Peyer's patch (tissue), 4 donors: ENCODE results near the gene MOCS2. TPM values are rescaled to one million over a fixed set of nuclear protein-coding genes. Genes with fewer than 3 reads are reported as not detected.

ENCODE experiments used
- DNase-seq, 3 donors: peaks; one replicate each; pipeline ENCODE4 v3.0.0-alpha.2; 2017 to 2019
- H3K27ac ChIP-seq, 4 donors: fragments of 200-600 bp; sonication (generic); one replicate each; pipeline ENCODE4 v1.5.1; 2016 to 2019
- H3K27me3 ChIP-seq, 2 donors: fragments of 200-600 bp; sonication (generic); one replicate each; pipeline ENCODE4 v1.5.1; 2019
- H3K36me3 ChIP-seq, 3 donors: fragments of 200-600 bp; sonication (generic); one replicate each; pipeline ENCODE4 v1.5.1; 2016 to 2019
- H3K4me1 ChIP-seq, 4 donors: fragments of 200-600 bp; sonication (generic); one replicate each; pipeline ENCODE4 v1.5.1; 2016 to 2019
- H3K4me3 ChIP-seq, 4 donors: fragments of 200-600 bp; sonication (generic); 1 replicate in 3 of 4; 2 replicates in 1 of 4; pipeline ENCODE4 v1.5.1; 2016 to 2019; ENCODE audit warnings: mild to moderate bottlenecking in 1 of 4
- H3K9me3 ChIP-seq, 4 donors: fragments of 200-600 bp; sonication (generic); one replicate each; pipeline ENCODE4 v1.5.1; 2016 to 2019; ENCODE audit warnings: mild to moderate bottlenecking in 1 of 4
- CTCF ChIP-seq, 6 experiments: fragments of 450-650 bp in 4 of 6; fragments of 200-600 bp in 2 of 6; sonication (generic) in 1 of 6; IDR thresholded peaks; one replicate each; pipeline ENCODE4 v1.5.1; 2017 to 2019; ENCODE audit warnings: antibody characterized with exemption in 6 of 6, mild to moderate bottlenecking in 3 of 6, moderate library complexity in 1 of 6
- POLR2A ChIP-seq, 2 donors: fragments of 450-650 bp; IDR thresholded peaks; one replicate each; pipeline ENCODE4 v1.5.1; 2017; ENCODE audit warnings: antibody characterized with exemption in 2 of 2, mild to moderate bottlenecking in 2 of 2, moderate library complexity in 2 of 2
- total RNA-seq, 4 donors: library from RNA; depleted of rRNA; stranded (reverse); fragments of >200 nt; gene quantifications; one replicate each; pipeline ENCODE4 v1.1.0, GENCODE V29; 2016

Gene MOCS2
- total RNA-seq, 4 donors from 2014 or later = 24.5 to 38.4 (median 31.3) TPM

- Histone ChIP-seq H3K36me3 (peaks cover 0 to 20% (median 0%) of the 10 kb centered on the region in 3 donors), H3K4me3 (no peak overlapping the region), H3K4me1 (no peaks in the 10 kb centered on the region), H3K9me3 (no peaks in the 10 kb centered on the region), H3K27ac (no peak overlapping the region), H3K27me3 (no peaks in the 10 kb centered on the region)
- no peak for TF ChIP-seq CTCF (IDR thresholded peaks at IDR 0.05)
- no peak for TF ChIP-seq POLR2A (IDR thresholded peaks at IDR 0.05)
- no peak for DNase-seq
Observed at GRCh38 chr5:53053364-53053763, 56.2 kb downstream of the MOCS2 start.

- no peak for DNase-seq
- peaks cover 0 to 16% (median 0%) of the 10 kb centered on the region in 3 donors for H3K36me3 ChIP-seq
- no peaks in the 10 kb centered on the region for H3K27me3 ChIP-seq
- no peaks in the 10 kb centered on the region for H3K4me1 ChIP-seq
- H3K27ac ChIP-seq = no peak overlapping the region
- no peak overlapping the region for H3K4me3 ChIP-seq
- no peak for TF ChIP-seq POLR2A (IDR thresholded peaks at IDR 0.05)
- TF ChIP-seq CTCF (IDR thresholded peaks at IDR 0.05) = no peak
- no peaks in the 10 kb centered on the region for H3K9me3 ChIP-seq
Observed at GRCh38 chr5:53052499-53052898, 57.1 kb downstream of the MOCS2 start.

- no peaks in the 10 kb centered on the region for H3K9me3 ChIP-seq
- H3K27me3 ChIP-seq = no peaks in the 10 kb centered on the region
- H3K36me3 ChIP-seq = peaks cover 0 to 13% (median 0%) of the 10 kb centered on the region in 3 donors
- H3K27ac ChIP-seq = no peak overlapping the region
- no peaks in the 10 kb centered on the region for H3K4me1 ChIP-seq
- no peak for DNase-seq
- H3K4me3 ChIP-seq = no peak overlapping the region
- TF ChIP-seq POLR2A (IDR thresholded peaks at IDR 0.05) (no peak), CTCF (IDR thresholded peaks at IDR 0.05) (no peak)
Observed at GRCh38 chr5:53048248-53048647, 61.3 kb downstream of the MOCS2 start.

Other genes starting within 250 kb of the MOCS2 start
- 10 to 100 TPM in 3 of 4 donors, 1 to 10 TPM in 1; 5.0 to 22.5 (median 17.4) TPM for gene ITGA2, start 120.4 kb downstream of the MOCS2 start, total RNA-seq